ENCODE results near the gene GABRB1.

- no peak for TF ChIP-seq YY1 (IDR thresholded peaks at IDR 0.05; ENCODE audit: insufficient read depth, insufficient read length)
- no peak for TF ChIP-seq ZNF274 (IDR thresholded peaks at IDR 0.05; ENCODE audit: low read depth, low read length)
- TF ChIP-seq SUZ12 (IDR thresholded peaks at IDR 0.05; ENCODE audit: extremely low read depth, insufficient read depth, insufficient read length), result no peak
Observed at GRCh38 chr4:47120783-47121182, 89.4 kb downstream of the GABRB1 start.
